Measurements from ENCODE around the gene SMURF1.
"Not testable (repeated sequence)": the region's sequence is repeated elsewhere in the genome, so short reads cannot be mapped to it uniquely, and the experiment has no call there.

SMURF1 gene

DNA sequence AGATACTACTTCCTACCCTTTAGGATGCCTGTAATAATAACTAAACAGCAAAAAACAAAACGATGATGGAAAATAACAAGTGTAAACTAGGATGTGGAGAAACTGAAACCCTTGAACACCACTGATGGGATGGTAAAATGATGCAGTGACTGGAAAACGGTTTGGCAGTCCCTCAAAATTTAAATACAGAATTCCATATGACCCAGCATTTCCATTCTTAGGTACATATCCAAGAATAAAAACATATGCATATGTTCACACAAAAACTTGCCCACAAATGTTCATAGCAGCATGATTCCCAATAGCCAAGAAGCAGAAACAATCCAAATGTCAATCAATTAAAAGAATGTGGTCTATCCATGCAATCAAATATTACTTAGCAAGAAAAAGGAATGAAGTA is 25.8 kb downstream of the SMURF1 start:
- DNase-seq = no peak

GRCh38 chr7:99116144-99116543 is 27.8 kb downstream of the SMURF1 start:
- no peak for DNase-seq

DNA sequence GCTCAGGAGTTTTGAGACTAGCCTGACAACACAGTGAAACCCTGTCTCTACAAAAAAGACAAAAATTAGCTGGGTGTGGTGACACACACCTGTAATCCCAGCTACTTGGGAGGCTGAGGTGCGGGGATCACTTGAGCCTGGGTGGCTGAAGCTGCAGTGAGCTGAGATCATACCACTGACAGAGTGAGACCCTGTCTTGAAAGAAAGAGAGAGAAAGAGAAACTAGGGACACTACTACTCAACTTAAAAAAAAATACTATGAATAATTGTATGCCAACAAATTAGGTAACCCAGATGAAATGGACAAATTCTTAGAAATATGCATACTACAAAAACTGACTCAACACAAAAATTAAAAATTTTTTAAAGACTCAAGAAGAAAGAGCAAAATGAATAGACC is 28.5 kb downstream of the SMURF1 start:
- DNase-seq = no peak

- no peak for DNase-seq
Measured at GRCh38 chr7:99112979-99113378, 30.9 kb downstream of the SMURF1 start.

DNA sequence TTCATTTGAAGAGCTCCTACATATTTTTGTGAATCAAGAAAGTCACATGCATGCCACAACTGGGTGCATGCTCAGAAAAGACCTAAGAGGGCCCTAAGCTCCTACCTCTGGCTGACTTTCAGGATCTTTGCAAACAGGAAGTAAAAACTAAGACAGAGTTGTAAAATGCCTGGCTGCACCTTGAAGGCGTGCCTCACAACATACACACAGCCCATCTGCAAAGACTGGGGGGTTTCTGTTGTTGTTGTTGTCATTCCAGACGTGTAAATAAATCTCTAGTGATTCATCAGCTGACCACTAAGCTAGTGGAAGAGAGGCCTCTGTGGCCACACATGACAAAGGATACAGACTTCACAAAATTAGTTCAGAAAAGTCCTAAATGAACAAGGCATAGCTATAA is 31.8 kb downstream of the SMURF1 start:
- DNase-seq = no peak

GRCh38 chr7:99111591-99111990 is 32.3 kb downstream of the SMURF1 start:
- DNase-seq = no peak

GRCh38 chr7:99109108-99110051 is 34.5 kb downstream of the SMURF1 start:
- DNase-seq = no peak

- no peak for DNase-seq
Measured at GRCh38 chr7:99108613-99109012, 35.3 kb downstream of the SMURF1 start.

GRCh38 chr7:99106821-99107241 is 37.1 kb downstream of the SMURF1 start:
- DNase-seq = no peak

- DNase-seq = no peak
Measured at GRCh38 chr7:99106411-99106810, 37.5 kb downstream of the SMURF1 start.

- DNase-seq = no peak
Measured at GRCh38 chr7:99105756-99106155, 38.2 kb downstream of the SMURF1 start.

DNA sequence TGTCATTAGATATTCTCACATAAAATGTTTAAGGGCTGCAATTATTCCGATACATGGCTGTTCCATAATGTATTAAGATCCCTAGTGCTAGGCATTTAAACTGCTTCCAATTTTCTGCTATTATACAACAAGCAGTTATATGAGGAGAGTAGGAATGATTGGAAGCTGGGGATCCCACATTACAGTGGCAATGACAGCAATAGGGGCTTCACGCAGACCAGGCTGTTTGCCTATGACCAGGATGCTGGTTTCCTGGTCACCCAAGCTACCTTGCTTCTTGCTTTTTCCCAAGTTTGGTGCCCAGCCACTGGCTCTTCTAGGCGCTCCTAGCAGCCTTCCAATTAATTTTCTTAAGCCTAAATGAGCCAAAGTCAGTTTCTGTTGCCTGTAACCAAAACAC is 39.3 kb downstream of the SMURF1 start:
- DNase-seq = no peak

DNA sequence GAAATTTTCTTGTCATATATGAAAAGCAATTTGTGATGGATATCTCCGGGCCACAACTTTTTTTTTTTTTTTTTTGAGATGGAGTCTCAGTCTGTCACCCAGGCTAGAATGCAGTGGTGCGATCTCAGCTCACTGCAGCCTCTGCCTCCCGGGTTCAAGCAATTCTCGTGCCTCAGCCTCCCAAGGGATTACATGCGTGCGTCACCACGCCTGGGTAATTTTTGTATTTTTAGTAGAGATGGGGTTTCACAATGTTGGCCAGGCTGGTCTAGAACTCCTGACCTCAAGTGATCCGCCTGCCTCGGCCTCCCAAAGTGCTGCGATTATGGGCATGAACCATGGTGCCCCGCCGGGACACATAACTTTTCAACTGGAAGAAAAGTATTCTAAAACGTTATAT is 40.1 kb downstream of the SMURF1 start:
- not testable (repeated sequence) for DNase-seq

DNA sequence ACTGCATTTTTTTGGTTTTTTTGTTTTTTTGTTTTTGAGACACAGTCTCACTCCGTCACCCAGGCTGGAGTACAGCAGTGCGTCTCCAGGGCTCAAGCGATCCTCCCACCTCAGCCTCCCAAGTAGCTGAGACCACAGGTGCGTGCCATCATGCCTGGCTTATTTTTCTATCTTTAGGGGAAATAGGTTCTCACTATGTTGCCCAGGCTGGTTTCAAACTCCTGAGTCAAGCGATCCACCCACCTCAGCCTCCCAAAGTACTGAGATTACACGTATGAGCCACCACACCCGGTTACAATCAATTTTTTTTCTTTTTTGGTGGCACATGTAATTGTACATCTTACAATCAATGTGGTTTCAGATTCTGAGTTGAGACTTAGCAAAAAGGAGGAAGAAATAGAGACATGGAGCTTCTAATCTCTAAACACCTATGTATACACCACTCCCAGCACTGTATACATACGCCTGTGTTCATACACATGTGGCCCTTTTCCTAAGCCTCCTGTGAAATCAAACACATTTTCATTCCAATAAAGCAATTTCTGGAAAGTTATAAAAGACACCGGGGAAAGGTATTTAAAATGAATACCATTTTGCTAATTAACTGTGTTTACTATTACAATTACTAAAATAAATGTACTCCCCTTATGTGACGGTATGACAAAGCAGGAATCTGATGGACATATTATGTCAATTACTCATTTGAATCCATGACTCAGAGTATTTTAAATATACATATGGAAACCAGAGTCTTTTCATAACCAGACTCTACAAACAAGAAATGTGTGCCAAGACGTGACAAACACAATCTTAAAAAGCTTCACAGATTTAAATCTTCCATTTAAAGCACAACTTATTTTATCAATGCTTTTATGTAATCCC is 40.9 kb downstream of the SMURF1 start:
- DNase-seq = no peak

- DNase-seq = no peak
Measured at GRCh38 chr7:99102361-99102760, 41.5 kb downstream of the SMURF1 start.

GRCh38 chr7:99101516-99101915 is 42.4 kb downstream of the SMURF1 start:
- not testable (repeated sequence) for DNase-seq

GRCh38 chr7:99099499-99100077 is 44.3 kb downstream of the SMURF1 start:
- no peak for DNase-seq

GRCh38 chr7:99098824-99099498 is 44.9 kb downstream of the SMURF1 start:
- DNase-seq = no peak

GRCh38 chr7:99098286-99098823 is 45.6 kb downstream of the SMURF1 start:
- no peak for DNase-seq

GRCh38 chr7:99097730-99098129 is 46.2 kb downstream of the SMURF1 start:
- DNase-seq = no peak

GRCh38 chr7:99096124-99096887 is 47.6 kb downstream of the SMURF1 start:
- no peak for DNase-seq

DNA sequence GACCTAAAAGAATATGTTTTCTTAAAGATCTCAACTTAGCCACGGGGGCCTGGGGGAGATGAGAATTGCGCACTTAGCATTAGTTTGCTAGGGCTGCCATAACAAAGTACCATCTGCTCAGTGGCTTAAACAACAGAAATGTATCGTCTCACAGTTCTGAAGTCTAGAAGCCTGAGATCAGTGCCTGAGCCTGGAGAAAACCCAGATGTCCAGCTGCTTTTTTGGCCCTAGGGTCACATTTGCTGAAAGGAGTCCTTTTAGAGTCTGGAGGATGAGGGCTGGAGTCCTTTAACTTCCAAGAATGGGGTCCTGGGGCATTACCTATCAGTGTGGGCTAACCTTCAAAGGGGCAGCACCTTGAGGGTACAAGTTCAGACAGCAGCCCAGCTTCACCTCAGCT is 48.2 kb downstream of the SMURF1 start:
- no peak for DNase-seq
